Stimulated activated CD4-positive, alpha-beta T cell treated with anti-CD3 and anti-CD28 coated beads, Interleukin-2, amount 100 ng/mL, for 48 hours (primary cell): Measurements from ENCODE around the gene SPDYE4.

ENCODE experiments used
- DNase-seq, 2 donors: peaks; one replicate each; pipeline ENCODE4 v3.0.0-alpha.2; 2020

The SPDYE4 gene

GRCh38 chr17:8736796-8737195 lies 21.6 kb downstream of the SPDYE4 start:
- DNase-seq: no peak

GRCh38 chr17:8736362-8736761 lies 22.0 kb downstream of the SPDYE4 start:
- no peak for DNase-seq

- no peak for DNase-seq
Observed at GRCh38 chr17:8735336-8735939, 22.9 kb downstream of the SPDYE4 start.

GRCh38 chr17:8734876-8735275 lies 23.5 kb downstream of the SPDYE4 start:
- DNase-seq: no peak

- no peak for DNase-seq
Observed at GRCh38 chr17:8732406-8733085, 25.8 kb downstream of the SPDYE4 start.

GRCh38 chr17:8729860-8730259 lies 28.5 kb downstream of the SPDYE4 start:
- DNase-seq: no peak

GRCh38 chr17:8729421-8729820 lies 28.9 kb downstream of the SPDYE4 start:
- no peak for DNase-seq

GRCh38 chr17:8728971-8729370 lies 29.4 kb downstream of the SPDYE4 start:
- no peak for DNase-seq

GRCh38 chr17:8728251-8728938 lies 30.0 kb downstream of the SPDYE4 start:
- no peak for DNase-seq

GRCh38 chr17:8726941-8727555 lies 31.3 kb downstream of the SPDYE4 start:
- no peak for DNase-seq

- no peak for DNase-seq
Observed at GRCh38 chr17:8725881-8726876, 32.2 kb downstream of the SPDYE4 start.

- DNase-seq: no peak
Observed at GRCh38 chr17:8724451-8724850, 33.9 kb downstream of the SPDYE4 start.

- no peak for DNase-seq
Observed at GRCh38 chr17:8720596-8720995, 37.8 kb downstream of the SPDYE4 start.

- DNase-seq: no peak
Observed at GRCh38 chr17:8719291-8720246, 38.8 kb downstream of the SPDYE4 start.

- DNase-seq: no peak
Observed at GRCh38 chr17:8718001-8718563, 40.3 kb downstream of the SPDYE4 start.

GRCh38 chr17:8713878-8714277 lies 44.5 kb downstream of the SPDYE4 start:
- no peak for DNase-seq

- DNase-seq: no peak
Observed at GRCh38 chr17:8713315-8713714, 45.0 kb downstream of the SPDYE4 start.

- no peak for DNase-seq
Observed at GRCh38 chr17:8712698-8713097, 45.6 kb downstream of the SPDYE4 start.

- no peak for DNase-seq
Observed at GRCh38 chr17:8711291-8711690, 47.1 kb downstream of the SPDYE4 start.

GRCh38 chr17:8710813-8711212 lies 47.5 kb downstream of the SPDYE4 start:
- no peak for DNase-seq

GRCh38 chr17:8709006-8709405 lies 49.3 kb downstream of the SPDYE4 start:
- no peak for DNase-seq
